Tibial nerve (tissue), 4 donors: ENCODE measurements around the gene SERTAD4. TPM values are rescaled to one million over a fixed set of nuclear protein-coding genes. Genes with fewer than 3 reads are reported as not detected.

Source experiments
- DNase-seq, 2 donors: peaks; one replicate each; pipeline ENCODE4 v3.0.0-alpha.2; 2019; ENCODE audit warnings: low spot score in 2 of 2
- H3K27ac ChIP-seq, 4 donors: fragments of 200-600 bp; sonication (generic) in 3 of 4; one replicate each; pipeline ENCODE4 v1.5.1; 2017 to 2019; ENCODE audit warnings: mild to moderate bottlenecking in 1 of 4
- H3K27me3 ChIP-seq, 2 donors: fragments of 200-600 bp; sonication (generic) in 1 of 2; one replicate each; pipeline versions ENCODE4 v1.5.1 to v1.6.0; 2017 to 2019
- H3K36me3 ChIP-seq, 3 donors: fragments of 200-600 bp; sonication (generic); one replicate each; pipeline ENCODE4 v1.5.1; 2018 to 2019
- H3K4me1 ChIP-seq, 4 donors: fragments of 200-600 bp; sonication (generic) in 3 of 4; one replicate each; pipeline ENCODE4 v1.5.1; 2017 to 2019
- H3K4me3 ChIP-seq, 4 donors: fragments of 200-600 bp; sonication (generic) in 3 of 4; one replicate each; pipeline ENCODE4 v1.5.1; 2017 to 2019; ENCODE audit warnings: mild to moderate bottlenecking in 1 of 4, moderate library complexity in 1 of 4
- H3K9me3 ChIP-seq, 4 donors: fragments of 200-600 bp; sonication (generic) in 3 of 4; one replicate each; pipeline ENCODE4 v1.5.1; 2017 to 2019
- CTCF ChIP-seq, 5 experiments: fragments of 200-600 bp in 3 of 5; fragments of 450-650 bp in 2 of 5; sonication (generic) in 3 of 5; IDR thresholded peaks; one replicate each; pipeline ENCODE4 v1.5.1; 2016 to 2019; ENCODE audit warnings: antibody characterized with exemption in 5 of 5, mild to moderate bottlenecking in 3 of 5, moderate library complexity in 2 of 5
- EP300 ChIP-seq, 2 donors: sonication (generic); formaldehyde crosslinking; IDR thresholded peaks; one replicate each; pipeline ENCODE4 v1.6.1; 2017; ENCODE audit warnings: antibody characterized with exemption in 2 of 2, mild to moderate bottlenecking in 1 of 2
- POLR2A ChIP-seq, 2 donors: fragments of 450-650 bp; IDR thresholded peaks; one replicate each; pipeline ENCODE4 v1.6.1; 2017; ENCODE audit warnings: antibody characterized with exemption in 2 of 2, mild to moderate bottlenecking in 2 of 2, moderate library complexity in 2 of 2
- WGBS, 2 donors: methylation state at CpG; one replicate each; pipeline ENCODE4 v1.1.5; 2018; 5-methylcytosine and 5-hydroxymethylcytosine counted together
- total RNA-seq, 4 donors: library from RNA; depleted of rRNA; stranded (reverse); fragments of >200 nt; gene quantifications; one replicate each; pipeline ENCODE4 v1.1.0, GENCODE V29; 2016

The SERTAD4 gene
- total RNA-seq, 4 donors from 2014 or later: 0.60 to 1.7 (median 1.0) TPM

GRCh38 chr1:210294999-210295745, 62.6 kb downstream of the SERTAD4 start:
- DNase-seq: peak in 1 of 2 donors; percentile 12
- Histone ChIP-seq H3K36me3 (no peaks in the 10 kb centered on the region), H3K4me1 (peaks cover 0 to 52% (median 14%) of the 10 kb centered on the region in 4 donors), H3K4me3 (no peak overlapping the region), H3K9me3 (no peaks in the 10 kb centered on the region), H3K27me3 (no peaks in the 10 kb centered on the region), H3K27ac (peak overlapping the region in 2 of 4 donors; percentile 25 to 52)
- WGBS, 2 donors: 44 to 47% methylated on average over 10 of the region's 10 CpGs
- TF ChIP-seq CTCF (IDR thresholded peaks at IDR 0.05) (no peak), EP300 (IDR thresholded peaks at IDR 0.05) (no peak), POLR2A (IDR thresholded peaks at IDR 0.05) (no peak)

Other genes starting within 250 kb of the SERTAD4 start
- gene HHAT, start 96.1 kb downstream of the SERTAD4 start, total RNA-seq: 1 to 10 TPM; 4.8 to 5.9 (median 5.3) TPM